ENCODE data around the gene RAB28.
A peak's percentile ranks its signal among the peaks of the same experiment; 100 is the strongest.

The RAB28 gene

GRCh38 chr4:13484122-13484748 lies at the start of gene RAB28:
RAB28 (minus strand) TSS chr4:13484340.
- Histone ChIP-seq H3K4me1 (peaks cover 18% of the 10 kb centered on the region), H3K9me3 (peaks cover 3% of the 10 kb centered on the region; the same call in 1 of the 2 replicates), H3K27me3 (ENCODE audit: low read depth) (no peaks in the 10 kb centered on the region), H3K4me3 (peak within 1 kb of the TSS; percentile 72), H3K36me3 (replicated peaks) (no peaks in the 10 kb centered on the region)
- peak; percentile 87 to 94 for DNase-seq (ENCODE audit: low spot score in 2 of 2)
- in situ Hi-C loops (cut with MboI; ENCODE audit: low sequenced_read_pairs), result no loop called here

- no peaks in the 10 kb centered on the region for H3K4me1 ChIP-seq
- H3K36me3 ChIP-seq (replicated peaks), result no peaks in the 10 kb centered on the region
- H3K9me3 ChIP-seq, result no peaks in the 10 kb centered on the region
- in situ Hi-C loops (cut with MboI; ENCODE audit: low sequenced_read_pairs), result no loop called here
- no peak overlapping the region for H3K4me3 ChIP-seq
- no peaks in the 10 kb centered on the region for H3K27me3 ChIP-seq (ENCODE audit: low read depth)
- no peak for DNase-seq (ENCODE audit: low spot score in 2 of 2)
Observed at GRCh38 chr4:13531625-13531998, 47.5 kb upstream of the RAB28 start.

- no peak overlapping the region for H3K4me3 ChIP-seq
- no peaks in the 10 kb centered on the region for H3K4me1 ChIP-seq
- H3K36me3 ChIP-seq (replicated peaks), result no peaks in the 10 kb centered on the region
- no peaks in the 10 kb centered on the region for H3K9me3 ChIP-seq
- in situ Hi-C loops (cut with MboI; ENCODE audit: low sequenced_read_pairs), result no loop called here
- no peak for DNase-seq (ENCODE audit: low spot score in 2 of 2)
- H3K27me3 ChIP-seq (ENCODE audit: low read depth), result no peaks in the 10 kb centered on the region
Observed at GRCh38 chr4:13530823-13531624, 46.9 kb upstream of the RAB28 start.

GRCh38 chr4:13529128-13529919 lies 45.2 kb upstream of the RAB28 start:
- Histone ChIP-seq H3K27me3 (ENCODE audit: low read depth) (no peaks in the 10 kb centered on the region), H3K36me3 (replicated peaks) (no peaks in the 10 kb centered on the region), H3K4me1 (no peaks in the 10 kb centered on the region), H3K9me3 (no peaks in the 10 kb centered on the region; the same call in 1 of the 2 replicates), H3K4me3 (no peak overlapping the region)
- in situ Hi-C loops (cut with MboI; ENCODE audit: low sequenced_read_pairs), result no loop called here
- DNase-seq (ENCODE audit: low spot score in 2 of 2), result no peak

GRCh38 chr4:13528821-13529127 lies 44.6 kb upstream of the RAB28 start:
- no peak for DNase-seq (ENCODE audit: low spot score in 2 of 2)
- no peaks in the 10 kb centered on the region for H3K4me1 ChIP-seq
- H3K27me3 ChIP-seq (ENCODE audit: low read depth), result no peaks in the 10 kb centered on the region
- H3K4me3 ChIP-seq, result no peak overlapping the region
- in situ Hi-C loops (cut with MboI; ENCODE audit: low sequenced_read_pairs), result no loop called here
- H3K36me3 ChIP-seq (replicated peaks), result no peaks in the 10 kb centered on the region
- H3K9me3 ChIP-seq, result no peaks in the 10 kb centered on the region; the same call in 1 of the 2 replicates

GRCh38 chr4:13527981-13528820 lies 44.1 kb upstream of the RAB28 start:
- no peak overlapping the region for H3K4me3 ChIP-seq
- H3K9me3 ChIP-seq, result no peaks in the 10 kb centered on the region; the same call in 1 of the 2 replicates
- no peaks in the 10 kb centered on the region for H3K36me3 ChIP-seq (replicated peaks)
- in situ Hi-C loops (cut with MboI; ENCODE audit: low sequenced_read_pairs), result no loop called here
- no peak for DNase-seq (ENCODE audit: low spot score in 2 of 2)
- no peaks in the 10 kb centered on the region for H3K27me3 ChIP-seq (ENCODE audit: low read depth)
- H3K4me1 ChIP-seq, result no peaks in the 10 kb centered on the region

- H3K27me3 ChIP-seq (ENCODE audit: low read depth), result no peaks in the 10 kb centered on the region
- H3K36me3 ChIP-seq (replicated peaks), result no peaks in the 10 kb centered on the region
- DNase-seq (ENCODE audit: low spot score in 2 of 2), result no peak
- H3K4me1 ChIP-seq, result no peaks in the 10 kb centered on the region
- in situ Hi-C loops (cut with MboI; ENCODE audit: low sequenced_read_pairs), result no loop called here
- no peak overlapping the region for H3K4me3 ChIP-seq
- H3K9me3 ChIP-seq, result no peaks in the 10 kb centered on the region; the same call in 1 of the 2 replicates
Observed at GRCh38 chr4:13527192-13527980, 43.2 kb upstream of the RAB28 start.

GRCh38 chr4:13526658-13527057 lies 42.5 kb upstream of the RAB28 start:
- H3K36me3 ChIP-seq (replicated peaks), result no peaks in the 10 kb centered on the region
- H3K4me1 ChIP-seq, result no peaks in the 10 kb centered on the region
- in situ Hi-C loops (cut with MboI; ENCODE audit: low sequenced_read_pairs), result no loop called here
- no peak overlapping the region for H3K4me3 ChIP-seq
- H3K27me3 ChIP-seq (ENCODE audit: low read depth), result no peaks in the 10 kb centered on the region
- no peaks in the 10 kb centered on the region; the same call in 1 of the 2 replicates for H3K9me3 ChIP-seq
- DNase-seq (ENCODE audit: low spot score in 2 of 2), result no peak

- in situ Hi-C loops (cut with MboI; ENCODE audit: low sequenced_read_pairs), result no loop called here
Observed at GRCh38 chr4:13525606-13526281, 41.6 kb upstream of the RAB28 start.

GRCh38 chr4:13524504-13525243 lies 40.5 kb upstream of the RAB28 start:
- peaks cover 1% of the 10 kb centered on the region for H3K4me1 ChIP-seq
- H3K4me3 ChIP-seq, result no peak overlapping the region
- H3K27me3 ChIP-seq (ENCODE audit: low read depth), result no peaks in the 10 kb centered on the region
- DNase-seq (ENCODE audit: low spot score in 2 of 2), result no peak
- no peaks in the 10 kb centered on the region; the same call in 1 of the 2 replicates for H3K9me3 ChIP-seq
- H3K36me3 ChIP-seq (replicated peaks), result no peaks in the 10 kb centered on the region
- in situ Hi-C loops (cut with MboI; ENCODE audit: low sequenced_read_pairs), result no loop called here

More at GRCh38 chr4:13525606-13526281, 41.6 kb upstream of the RAB28 start:
- no peaks in the 10 kb centered on the region for H3K36me3 ChIP-seq (replicated peaks)
- H3K4me3 ChIP-seq, result no peak overlapping the region
- H3K4me1 ChIP-seq, result no peaks in the 10 kb centered on the region
- no peaks in the 10 kb centered on the region; the same call in 1 of the 2 replicates for H3K9me3 ChIP-seq
- H3K27me3 ChIP-seq (ENCODE audit: low read depth), result no peaks in the 10 kb centered on the region
- no peak for DNase-seq (ENCODE audit: low spot score in 2 of 2)

- Histone ChIP-seq H3K36me3 (replicated peaks) (no peaks in the 10 kb centered on the region), H3K27me3 (ENCODE audit: low read depth) (no peaks in the 10 kb centered on the region), H3K4me1 (peaks cover 9% of the 10 kb centered on the region), H3K9me3 (no peaks in the 10 kb centered on the region; the same call in 1 of the 2 replicates), H3K4me3 (no peak overlapping the region)
- no peak for DNase-seq (ENCODE audit: low spot score in 2 of 2)
- in situ Hi-C loops (cut with MboI; ENCODE audit: low sequenced_read_pairs), result no loop called here
Observed at GRCh38 chr4:13523591-13524503, 39.7 kb upstream of the RAB28 start.
